ENCODE results near the gene BCAR3.

The BCAR3 gene

GRCh38 chr1:93701629-93702028, 20.0 kb upstream of the BCAR3 start:
- Histone ChIP-seq H3K4me1 (ENCODE audit: control insufficient read depth, insufficient read depth, low read length) (no peaks in the 10 kb centered on the region), H3K36me3 (ENCODE audit: control insufficient read depth in 2 of 2, insufficient read depth in 1 of 2, low read length in 2 of 2) (no peaks in the 10 kb centered on the region), H3K4me3 (ENCODE audit: low read depth, low read length) (no peak overlapping the region), H3K27ac (ENCODE audit: extremely low read depth, low read depth, low read length) (no peak overlapping the region), H3K9me3 (ENCODE audit: control insufficient read depth, insufficient read depth, low read depth, low read length) (no peaks in the 10 kb centered on the region)
- TF ChIP-seq KLF17 (tag by site-specific recombination; IDR thresholded peaks at IDR 0.05), result peak; percentile 93
- TF ChIP-seq ZNF146 (tag by site-specific recombination; IDR thresholded peaks at IDR 0.05), result no peak
- TF ChIP-seq ZNF664 (tag by site-specific recombination; IDR thresholded peaks at IDR 0.05), result no peak
- no peak for TF ChIP-seq ZNF529 (tag by site-specific recombination; IDR thresholded peaks at IDR 0.05; ENCODE audit: insufficient replicate concordance)
- TF ChIP-seq ZNF449 (tag by site-specific recombination; IDR thresholded peaks at IDR 0.05), result no peak
- TF ChIP-seq ZBTB20 (tag by site-specific recombination; IDR thresholded peaks at IDR 0.05), result no peak
- TF ChIP-seq ZNF514 (tag by site-specific recombination; IDR thresholded peaks at IDR 0.05), result no peak
- TF ChIP-seq ZBTB44 (tag by site-specific recombination; IDR thresholded peaks at IDR 0.05), result no peak
- TF ChIP-seq ZSCAN4 (tag by site-specific recombination; IDR thresholded peaks at IDR 0.05), result no peak
- TF ChIP-seq ZNF585B (tag by site-specific recombination; IDR thresholded peaks at IDR 0.05), result peak; percentile 71
- CTCF ChIA-PET, result interaction anchor here (1.2 kb wide), 1 partner anchor 143 kb away, joined by 5 read pairs; no protein-coding TSS in a partner anchor
- POLR2A ChIA-PET, result interaction anchor here (1.2 kb wide), 1 partner anchor 20 kb away, joined by 6 read pairs; the partner anchor contains the start of gene BCAR3

- POLR2A ChIA-PET, result no interaction called here
- CTCF ChIA-PET, result interaction anchor here (1.2 kb wide), 1 partner anchor 143 kb away, joined by 5 read pairs; no protein-coding TSS in a partner anchor
- H3K4me3 ChIP-seq (ENCODE audit: low read depth, low read length), result no peak overlapping the region
- no peaks in the 10 kb centered on the region for H3K36me3 ChIP-seq (ENCODE audit: control insufficient read depth in 2 of 2, insufficient read depth in 1 of 2, low read length in 2 of 2)
- H3K4me1 ChIP-seq (ENCODE audit: control insufficient read depth, insufficient read depth, low read length), result no peaks in the 10 kb centered on the region
- no peaks in the 10 kb centered on the region for H3K9me3 ChIP-seq (ENCODE audit: control insufficient read depth, insufficient read depth, low read depth, low read length)
- H3K27ac ChIP-seq (ENCODE audit: extremely low read depth, low read depth, low read length), result no peak overlapping the region
- TF ChIP-seq ZNF169 (tag by site-specific recombination; IDR thresholded peaks at IDR 0.05) (no peak), PRDM6 (tag by site-specific recombination; IDR thresholded peaks at IDR 0.05) (no peak), ZNF837 (tag by site-specific recombination; IDR thresholded peaks at IDR 0.05) (no peak), ZNF664 (tag by site-specific recombination; IDR thresholded peaks at IDR 0.05) (no peak), HOXA7 (CRISPR knock-in tag; IDR thresholded peaks at IDR 0.05; ENCODE audit: borderline replicate concordance) (no peak), ZNF366 (tag by site-specific recombination; conservative IDR thresholded peaks at IDR 0.05) (no peak), ZNF548 (tag by site-specific recombination; IDR thresholded peaks at IDR 0.05) (no peak), PRDM10 (tag by site-specific recombination; IDR thresholded peaks at IDR 0.05) (no peak), ZNF560 (tag by site-specific recombination; IDR thresholded peaks at IDR 0.05; ENCODE audit: borderline replicate concordance) (no peak), ZNF707 (tag by site-specific recombination; IDR thresholded peaks at IDR 0.05) (no peak), ZNF157 (tag by site-specific recombination; IDR thresholded peaks at IDR 0.05) (no peak)
Observed at GRCh38 chr1:93700532-93701469, 19.2 kb upstream of the BCAR3 start.
